RKO (cell line): ENCODE results near the gene PRPF4.

Experiments used
- DNase-seq: peaks from one replicate; pipeline ENCODE4 v3.0.0-alpha.2; 2016; ENCODE audit warnings: low spot score

The PRPF4 gene

DNA sequence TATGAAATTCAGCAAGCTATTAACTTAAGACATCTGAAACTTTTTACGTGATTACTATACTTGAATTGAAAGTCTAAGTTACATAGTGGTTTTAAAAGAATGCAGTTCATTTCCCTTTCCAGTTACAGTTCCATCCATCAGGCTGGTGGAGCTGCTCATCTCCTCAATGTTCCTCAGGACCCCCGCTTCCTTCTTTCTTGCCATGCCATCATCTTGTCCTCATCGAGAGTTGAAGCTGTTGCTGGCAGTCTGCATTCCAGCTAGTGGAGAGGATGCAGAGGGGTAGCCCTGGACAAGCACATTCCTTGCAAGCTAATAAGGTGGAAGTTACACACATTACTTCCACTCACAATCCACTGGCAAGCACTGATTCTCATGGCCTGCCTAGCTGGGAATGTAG is 36.5 kb downstream of the PRPF4 start:
- no peak for DNase-seq

DNA sequence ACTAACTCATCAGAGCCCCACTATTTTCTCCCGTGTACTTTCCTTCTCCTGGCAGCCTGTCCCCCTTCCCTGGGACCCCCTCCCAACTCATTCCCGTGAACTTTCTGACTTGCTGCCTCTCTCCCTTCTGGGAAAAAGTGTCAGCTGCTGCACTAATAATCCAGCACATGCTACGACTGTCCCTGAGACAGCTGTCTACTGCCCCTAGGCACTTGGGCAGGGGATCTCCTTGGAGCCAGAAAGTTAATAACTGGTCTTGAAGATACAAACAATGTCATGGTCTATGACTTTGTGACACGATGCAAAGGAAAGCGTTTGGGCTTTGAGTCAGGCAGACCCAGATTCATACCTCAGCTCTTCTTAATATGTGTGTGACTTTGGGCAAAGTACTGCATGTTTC is 37.8 kb downstream of the PRPF4 start:
- no peak for DNase-seq

DNA sequence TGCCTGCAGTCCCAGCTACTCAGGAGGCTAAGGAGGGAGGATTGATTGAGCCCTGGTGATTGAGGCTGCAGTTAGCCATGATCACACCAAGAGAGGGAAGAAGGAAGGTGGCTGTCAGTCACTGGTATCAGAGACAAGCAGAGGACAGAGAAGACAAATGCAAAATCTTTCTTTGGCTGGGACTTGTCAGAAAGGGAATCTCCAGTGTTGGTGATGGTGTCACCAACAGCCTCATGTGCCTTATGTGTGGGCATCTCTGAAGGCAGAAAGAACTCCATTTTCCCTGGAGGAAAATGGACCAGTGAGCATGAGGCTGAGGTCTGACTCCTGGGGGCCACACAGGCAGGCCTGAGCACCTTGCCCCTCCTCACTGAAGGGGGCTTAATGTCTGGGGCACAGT is 39.8 kb downstream of the PRPF4 start:
- no peak for DNase-seq

DNA sequence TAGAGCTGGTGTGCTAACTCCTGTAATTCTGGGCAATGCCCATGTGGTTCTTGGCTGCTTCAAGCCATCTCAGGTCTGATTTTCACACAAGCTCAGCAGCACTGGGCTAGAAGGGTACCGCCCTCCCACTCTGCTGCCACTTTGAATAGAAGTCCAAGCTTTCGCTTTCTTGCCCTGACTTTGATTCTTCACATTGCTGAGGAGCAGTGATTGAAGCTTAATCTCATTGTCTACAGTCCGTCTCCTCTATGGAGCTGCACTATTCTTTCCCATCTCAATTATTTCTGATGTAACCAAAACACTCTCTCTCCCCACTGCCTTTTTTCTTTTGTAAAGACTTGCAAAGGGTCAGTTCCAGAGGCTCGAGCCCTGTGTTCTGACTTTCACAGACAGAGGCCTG is 40.6 kb downstream of the PRPF4 start:
- DNase-seq, result no peak

DNA sequence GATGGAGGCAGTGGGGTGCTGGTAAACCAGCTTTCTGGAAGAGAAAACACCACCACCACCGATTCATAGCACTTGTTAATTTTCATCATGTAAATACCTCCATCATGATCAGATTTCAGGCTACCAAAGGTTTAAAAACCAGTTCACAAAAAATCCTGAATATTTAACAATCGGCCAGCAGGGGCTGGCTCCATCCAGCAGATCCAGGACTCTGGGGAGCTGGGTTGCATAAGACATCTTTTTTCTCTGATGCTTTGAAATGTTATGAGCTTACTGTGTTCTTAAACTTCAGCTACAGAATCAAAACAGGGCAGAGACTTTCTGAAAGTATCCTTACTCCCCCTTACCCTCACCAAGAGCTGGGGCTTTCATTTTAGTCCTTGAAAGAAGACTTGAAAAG is 42.3 kb downstream of the PRPF4 start:
- DNase-seq, result no peak

DNA sequence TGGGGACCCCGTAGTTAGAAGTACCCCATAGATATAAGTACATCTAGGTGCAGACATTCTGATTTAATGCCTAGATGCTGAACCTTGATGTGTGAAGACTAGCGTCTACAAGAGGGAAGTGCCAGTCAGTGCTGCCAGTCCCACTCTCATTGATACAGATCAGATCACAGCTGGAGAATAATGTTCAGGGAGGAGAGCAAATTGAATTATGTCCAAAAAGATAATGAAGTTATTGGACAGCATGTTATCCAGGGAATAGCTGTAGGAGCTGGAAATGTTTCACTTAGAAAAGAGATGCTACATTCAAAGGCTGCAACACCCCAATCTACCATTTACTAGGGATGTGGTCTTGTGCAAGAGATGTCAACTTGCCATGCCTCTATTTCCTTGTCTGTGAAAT is 43.6 kb downstream of the PRPF4 start:
- DNase-seq, result no peak

DNA sequence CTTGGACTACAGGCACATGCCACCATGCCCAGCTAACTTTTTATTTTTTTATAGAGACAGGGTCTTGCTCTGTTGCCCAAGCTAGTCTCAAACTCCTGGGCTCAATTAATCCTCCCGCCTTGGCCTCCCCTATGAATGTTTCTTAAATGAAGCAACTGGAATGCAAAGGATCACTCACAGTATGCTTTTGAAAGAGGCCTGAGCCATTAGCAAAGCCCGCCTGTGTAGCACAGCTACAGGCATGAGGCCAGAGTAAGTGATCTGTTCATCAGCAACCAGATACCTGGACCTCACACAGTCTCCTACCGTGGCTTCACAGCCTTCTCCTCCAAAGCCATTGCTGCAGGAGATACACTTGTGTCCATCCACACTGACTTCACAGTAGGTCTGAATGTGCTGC is 44.6 kb downstream of the PRPF4 start:
- no peak for DNase-seq

DNA sequence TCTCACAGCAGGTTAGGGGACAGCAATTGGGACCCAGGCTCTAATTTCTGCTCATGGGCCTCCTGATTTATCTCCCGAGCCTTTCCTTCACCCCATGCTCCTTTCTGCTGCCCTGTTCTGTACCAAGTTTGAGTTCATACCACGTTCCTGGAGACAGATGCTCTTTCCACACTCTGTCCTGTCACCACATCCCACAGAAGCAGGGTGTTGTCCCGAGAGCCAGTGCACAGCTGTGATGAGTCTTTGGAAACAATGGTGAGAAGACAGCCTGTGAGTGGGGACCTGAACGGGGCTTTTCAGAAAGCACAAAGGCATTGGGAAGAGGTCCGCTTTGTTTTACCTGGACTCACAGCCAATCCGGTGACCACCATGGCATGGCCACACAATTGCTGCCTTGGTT is 47.2 kb downstream of the PRPF4 start:
- DNase-seq, result no peak

DNA sequence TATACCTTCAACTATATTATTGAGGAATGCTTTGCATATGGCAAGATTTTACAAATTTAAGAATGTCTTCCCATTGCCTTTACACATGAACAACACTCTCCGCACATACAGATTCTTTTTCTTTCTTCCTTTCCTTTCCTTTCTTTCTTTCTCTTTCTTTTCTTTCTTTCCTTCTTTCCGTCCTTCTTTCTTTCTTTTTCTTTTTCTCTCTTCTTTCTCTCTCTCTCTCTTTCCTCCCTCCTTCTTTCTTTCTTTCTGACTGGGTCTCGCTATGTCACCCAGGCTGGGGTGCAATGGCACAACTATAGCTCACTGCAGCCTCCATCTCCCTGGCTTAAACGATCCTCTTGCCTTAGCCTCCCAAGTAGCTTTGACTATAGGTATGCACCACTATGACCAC is 50.8 kb downstream of the PRPF4 start:
- no peak for DNase-seq

DNA sequence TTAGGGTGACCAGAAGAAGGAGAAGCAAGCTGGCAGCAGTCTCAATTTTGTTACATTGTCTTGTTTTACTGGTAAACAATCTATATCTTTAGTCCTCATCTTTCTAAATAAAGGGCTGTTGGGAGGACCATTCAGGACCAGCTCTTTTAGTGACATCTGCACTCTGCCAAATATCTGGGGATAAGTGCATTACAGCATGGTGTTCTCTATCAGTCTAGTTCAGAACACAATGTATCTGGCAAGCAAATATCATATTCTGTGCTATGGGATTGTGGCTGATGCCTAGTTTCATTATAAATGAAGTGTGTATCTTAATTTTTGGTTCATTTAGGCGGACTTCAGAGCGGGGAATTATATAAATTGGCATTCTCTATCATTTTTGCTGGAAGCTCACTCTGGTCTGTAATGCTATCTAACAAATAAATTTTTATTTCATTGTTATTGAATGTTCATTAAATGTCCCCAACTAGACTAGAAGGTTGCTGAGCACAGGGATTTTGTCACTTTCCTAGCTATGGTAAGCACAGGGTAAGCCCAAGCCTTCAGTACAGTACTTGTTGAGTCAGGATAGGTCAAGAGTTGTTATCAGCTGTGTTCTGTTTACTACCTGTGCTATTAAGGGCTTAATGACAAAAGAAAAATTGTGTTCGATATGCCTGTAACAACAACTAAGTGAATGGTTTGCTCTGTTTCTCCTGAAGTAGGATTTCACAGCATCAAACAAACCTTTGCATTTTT is 52.8 kb downstream of the PRPF4 start:
- DNase-seq, result no peak

DNA sequence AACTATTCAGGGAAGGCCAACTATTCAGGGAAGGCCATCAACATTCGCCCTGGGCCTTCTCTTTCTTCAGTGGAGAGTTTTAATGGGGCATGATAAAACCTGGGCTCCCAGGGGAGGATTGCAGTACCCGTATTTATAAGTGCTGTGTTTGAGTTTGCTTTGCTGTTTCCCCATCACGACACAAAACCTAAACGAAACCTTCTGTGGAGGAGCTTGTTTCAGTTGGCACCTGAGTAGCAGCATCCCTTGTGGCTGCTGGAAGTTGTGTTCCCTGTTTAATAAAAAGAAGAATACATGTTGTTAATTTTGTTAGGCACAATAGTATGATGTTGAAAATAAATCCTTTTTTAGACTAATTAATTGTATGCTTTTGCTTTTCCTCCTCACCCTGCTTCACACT is 56.3 kb downstream of the PRPF4 start:
- no peak for DNase-seq

DNA sequence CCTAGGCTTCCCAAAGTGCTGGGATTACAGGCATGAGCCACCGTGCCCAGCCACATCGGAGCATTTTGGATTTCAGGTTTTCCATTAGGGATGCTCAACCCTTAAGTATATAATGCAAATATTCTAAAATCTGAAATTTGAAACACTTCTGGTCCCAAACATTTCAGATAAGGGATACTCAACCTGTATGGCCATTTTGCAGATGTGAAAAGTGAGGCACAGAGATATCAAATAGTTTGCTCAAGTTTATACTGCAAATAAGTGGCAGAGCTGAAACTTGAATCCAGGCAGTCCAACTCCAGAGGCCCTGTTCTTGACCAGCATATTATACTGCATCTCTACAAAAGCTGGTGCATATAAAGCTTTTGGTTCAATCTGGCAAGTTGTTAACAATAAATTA is 62.3 kb downstream of the PRPF4 start:
- no peak for DNase-seq

DNA sequence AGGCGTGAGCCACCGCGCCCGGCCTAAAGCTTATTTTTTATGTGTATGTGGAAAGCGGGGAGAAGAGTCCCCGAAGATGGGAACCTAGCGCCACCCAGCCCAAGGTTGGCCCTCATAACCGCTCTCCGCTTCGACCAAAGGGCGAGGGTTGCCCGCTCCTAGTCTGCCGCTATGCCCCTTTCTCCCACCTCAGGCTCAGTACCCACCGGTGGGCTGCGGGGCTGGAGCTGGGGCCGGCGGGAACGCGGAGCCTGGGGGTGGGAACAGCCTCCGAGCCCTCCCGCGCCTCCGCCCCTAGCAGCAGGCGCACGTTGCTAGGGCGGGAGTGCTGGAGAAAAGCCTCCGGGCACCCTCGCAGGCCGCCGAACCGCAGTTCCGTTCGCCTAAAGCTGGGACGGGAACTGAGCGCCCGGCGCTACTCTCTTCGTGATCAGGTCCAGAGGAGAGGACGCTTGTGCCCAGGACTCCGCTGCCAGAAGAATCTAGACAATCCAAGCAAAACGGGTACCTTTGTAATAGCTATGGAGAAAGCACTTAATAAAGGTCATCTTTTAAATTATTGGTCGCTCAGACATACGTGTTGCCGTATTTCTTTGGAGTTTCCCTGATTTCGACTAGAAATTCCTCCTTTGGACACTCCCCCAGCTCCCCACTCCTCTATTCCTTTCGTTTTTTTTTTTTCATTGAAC is 64.7 kb downstream of the PRPF4 start, which contains the start of gene WDR31:
TSS of gene WDR31 (minus strand) at position 265 of the 689 bp plus-strand sequence. CDS start 8,253 bp downstream, outside the sequence.
- peak; percentile 92 for DNase-seq

DNA sequence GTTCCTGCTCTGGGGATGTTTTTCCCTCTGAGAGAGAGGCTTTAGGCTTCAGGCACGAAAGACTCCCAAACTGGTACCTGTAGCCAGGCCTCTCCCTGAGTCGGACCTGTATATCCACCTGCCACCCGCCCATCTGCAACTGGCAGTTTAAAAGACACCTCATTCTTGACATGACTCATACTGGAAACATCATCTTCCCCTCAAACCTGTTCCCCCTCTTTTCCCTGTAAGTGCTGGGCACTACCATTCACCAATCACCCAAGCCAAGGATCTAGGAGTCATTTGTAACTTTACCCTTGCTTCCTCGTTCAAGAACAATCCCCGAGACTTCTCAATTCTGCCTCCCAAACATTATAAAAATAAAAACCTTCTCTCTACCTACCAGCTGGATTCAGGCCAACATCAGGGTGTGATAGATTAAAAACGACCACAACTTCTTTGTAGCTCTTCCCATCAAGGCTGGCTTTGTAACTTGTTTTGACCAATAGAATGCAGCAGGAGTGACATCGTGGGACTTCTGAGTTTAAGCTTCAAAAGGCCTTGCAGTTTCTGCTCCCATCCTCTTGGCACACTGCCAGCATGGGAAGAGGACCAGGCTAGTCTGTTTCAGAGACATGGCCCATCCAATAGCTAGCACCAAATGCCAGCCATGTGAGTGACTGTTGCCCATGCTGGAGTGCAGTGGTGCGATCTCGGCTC is 66.4 kb downstream of the PRPF4 start:
- peak; percentile 52 for DNase-seq
